Breast epithelium (tissue), 3 donors: ENCODE measurements around the gene PAQR4.

Experiments used
- POLR2A ChIP-seq: fragments of 450-650 bp; IDR thresholded peaks from one replicate; pipeline ENCODE4 v1.6.1; 2016; ENCODE audit warnings: antibody characterized with exemption, mild to moderate bottlenecking, moderate library complexity
- TF ChIP-seq, protein P1 (sequence below), 3 donors: fragments of 450-650 bp; IDR thresholded peaks; one replicate each; pipeline ENCODE4 v1.5.1; 2016 to 2017; ENCODE audit warnings: antibody characterized with exemption in 3 of 3, mild to moderate bottlenecking in 3 of 3, moderate library complexity in 3 of 3

DNA sequence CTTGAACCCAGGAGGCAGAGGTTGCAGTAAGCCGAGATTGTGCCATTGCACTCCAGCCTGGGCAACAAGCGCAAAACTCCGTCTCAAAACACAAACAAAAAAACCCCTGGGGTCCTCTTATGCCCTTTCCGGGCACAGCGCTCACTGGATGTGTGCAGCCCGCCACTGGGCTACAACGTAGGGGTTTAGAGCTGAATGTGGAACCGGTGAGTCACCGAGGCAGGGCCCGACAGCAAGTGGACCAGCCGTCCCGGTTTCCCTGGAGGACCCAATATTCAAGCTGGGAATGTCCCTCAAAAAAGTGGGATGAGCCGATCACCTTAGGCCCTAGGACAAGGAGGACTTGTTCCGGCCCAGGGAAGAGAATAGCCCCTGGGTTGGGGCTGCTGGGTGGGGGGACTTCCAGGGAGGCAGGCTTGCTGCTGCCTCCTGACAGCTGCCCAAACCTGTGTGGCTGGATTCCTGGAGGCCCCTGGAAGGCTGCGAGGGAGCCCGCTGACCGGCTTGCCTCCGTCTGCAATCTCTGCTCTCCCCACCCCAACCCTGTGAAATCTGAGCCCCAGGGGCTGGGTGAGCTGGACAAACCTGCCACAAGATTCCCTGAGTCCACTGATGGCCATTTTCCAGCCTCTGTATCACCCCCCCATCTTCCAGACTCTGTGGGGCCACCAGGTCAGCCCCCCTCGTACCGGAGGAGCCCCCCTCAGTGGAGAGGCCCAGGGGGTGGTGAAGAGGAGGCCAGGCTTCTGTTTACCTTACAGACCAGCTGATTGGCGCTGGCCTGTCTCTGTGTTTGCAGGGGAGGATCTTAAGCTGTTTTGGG is 40.6 kb downstream of the PAQR4 start:
- TF ChIP-seq, protein P1, sequence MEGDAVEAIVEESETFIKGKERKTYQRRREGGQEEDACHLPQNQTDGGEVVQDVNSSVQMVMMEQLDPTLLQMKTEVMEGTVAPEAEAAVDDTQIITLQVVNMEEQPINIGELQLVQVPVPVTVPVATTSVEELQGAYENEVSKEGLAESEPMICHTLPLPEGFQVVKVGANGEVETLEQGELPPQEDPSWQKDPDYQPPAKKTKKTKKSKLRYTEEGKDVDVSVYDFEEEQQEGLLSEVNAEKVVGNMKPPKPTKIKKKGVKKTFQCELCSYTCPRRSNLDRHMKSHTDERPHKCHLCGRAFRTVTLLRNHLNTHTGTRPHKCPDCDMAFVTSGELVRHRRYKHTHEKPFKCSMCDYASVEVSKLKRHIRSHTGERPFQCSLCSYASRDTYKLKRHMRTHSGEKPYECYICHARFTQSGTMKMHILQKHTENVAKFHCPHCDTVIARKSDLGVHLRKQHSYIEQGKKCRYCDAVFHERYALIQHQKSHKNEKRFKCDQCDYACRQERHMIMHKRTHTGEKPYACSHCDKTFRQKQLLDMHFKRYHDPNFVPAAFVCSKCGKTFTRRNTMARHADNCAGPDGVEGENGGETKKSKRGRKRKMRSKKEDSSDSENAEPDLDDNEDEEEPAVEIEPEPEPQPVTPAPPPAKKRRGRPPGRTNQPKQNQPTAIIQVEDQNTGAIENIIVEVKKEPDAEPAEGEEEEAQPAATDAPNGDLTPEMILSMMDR (IDR thresholded peaks at IDR 0.05), result no peak
- no peak for TF ChIP-seq POLR2A
